ENCODE data around the gene CWC27. TPM values are rescaled to one million over a fixed set of nuclear protein-coding genes. Genes with fewer than 3 reads are reported as not detected.

The CWC27 gene
- total RNA-seq, 1 experiment from 2014 or later: 12.6 TPM

- no peak overlapping the region for H3K27ac ChIP-seq (ENCODE audit: low read length)
- H3K36me3 ChIP-seq (ENCODE audit: low read depth, low read length): no peaks in the 10 kb centered on the region
- H3K79me2 ChIP-seq (ENCODE audit: low read length): no peaks in the 10 kb centered on the region
- no peaks in the 10 kb centered on the region for H3K27me3 ChIP-seq (ENCODE audit: low read length)
- H4K20me1 ChIP-seq (ENCODE audit: low read length): no peaks in the 10 kb centered on the region
- DNase-seq (no peak), ATAC-seq (no peak)
- H3K4me3 ChIP-seq (ENCODE audit: low read length): no peak overlapping the region
- H3K4me1 ChIP-seq (ENCODE audit: insufficient read depth, low read length): peaks cover 9% of the 10 kb centered on the region
- intact Hi-C loops (cut with micrococcal nuclease): loop anchor here (10.0 kb wide), 1 partner anchor 49 kb away; no protein-coding TSS in a partner anchor
- H3F3A ChIP-seq (ENCODE audit: low read length, unreplicated experiment): no peaks in the 10 kb centered on the region
- H3K9me2 ChIP-seq (replicated peaks; ENCODE audit: low read length): no peaks in the 10 kb centered on the region
- no TSS peak for BruUV-seq (replicated peaks)
- H3K9me3 ChIP-seq (ENCODE audit: low read length): no peaks in the 10 kb centered on the region
- H2AFZ ChIP-seq (ENCODE audit: low read length): no peak overlapping the region
- ChIA-PET CTCF (no interaction called here), POLR2A (ENCODE audit: unreplicated experiment) (no interaction called here)
- H3K4me2 ChIP-seq (ENCODE audit: low read length): no peak overlapping the region
- H3K9ac ChIP-seq (ENCODE audit: low read length): no peak overlapping the region
- TF ChIP-seq CTCF (conservative IDR thresholded peaks at IDR 0.05; ENCODE audit: low read depth, low read length) (no peak), EZH2 (IDR thresholded peaks at IDR 0.05; ENCODE audit: low read length, unreplicated experiment) (no peak), EZH2phosphoT487 (IDR thresholded peaks at IDR 0.05; ENCODE audit: borderline replicate concordance, low read length) (no peak)
These were observed 104.7 kb downstream of the CWC27 start for GRCh38 chr5:64873441-64873840.

DNA sequence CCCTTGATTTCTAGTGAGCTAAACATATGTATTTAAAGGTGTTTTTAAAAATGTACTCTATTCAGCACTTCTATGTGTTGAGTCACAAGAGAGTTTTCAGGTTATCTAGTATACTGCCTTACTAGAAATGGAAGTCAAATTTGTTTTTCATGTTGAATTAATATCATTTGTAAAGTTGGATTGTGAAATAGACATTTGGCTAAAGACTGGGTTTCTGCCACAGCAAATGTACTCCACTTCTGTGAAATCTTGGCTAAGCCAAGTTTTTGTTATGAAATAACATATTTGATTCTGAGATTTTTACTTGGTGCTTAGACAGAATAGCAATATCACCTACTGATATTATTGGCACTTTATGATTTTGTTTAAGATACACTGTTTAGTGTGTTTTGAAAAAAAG is 106.0 kb downstream of the CWC27 start:
- H3K9ac ChIP-seq (ENCODE audit: low read length): no peak overlapping the region
- POLR2A ChIA-PET (ENCODE audit: unreplicated experiment): no interaction called here
- H2AFZ ChIP-seq (ENCODE audit: low read length): no peak overlapping the region
- H3K36me3 ChIP-seq (ENCODE audit: low read depth, low read length): no peaks in the 10 kb centered on the region
- no peak overlapping the region for H3K4me3 ChIP-seq (ENCODE audit: low read length)
- H3K4me1 ChIP-seq (ENCODE audit: insufficient read depth, low read length): peaks cover 2% of the 10 kb centered on the region
- no peaks in the 10 kb centered on the region for H3K9me2 ChIP-seq (replicated peaks; ENCODE audit: low read length)
- H3K4me2 ChIP-seq (ENCODE audit: low read length): no peak overlapping the region
- intact Hi-C loops (cut with micrococcal nuclease): loop anchor here (10.0 kb wide), 1 partner anchor 50 kb away; no protein-coding TSS in a partner anchor
- ATAC-seq (no peak), DNase-seq (no peak)
- CTCF ChIA-PET: no interaction called here
- no peaks in the 10 kb centered on the region for H3F3A ChIP-seq (ENCODE audit: low read length, unreplicated experiment)
- no peaks in the 10 kb centered on the region for H3K27me3 ChIP-seq (ENCODE audit: low read length)
- no TSS peak for BruUV-seq (replicated peaks)
- no peaks in the 10 kb centered on the region for H3K79me2 ChIP-seq (ENCODE audit: low read length)
- no peak overlapping the region for H3K27ac ChIP-seq (ENCODE audit: low read length)
- H4K20me1 ChIP-seq (ENCODE audit: low read length): no peaks in the 10 kb centered on the region
- no peak for TF ChIP-seq CTCF (conservative IDR thresholded peaks at IDR 0.05; ENCODE audit: low read depth, low read length)
- TF ChIP-seq EZH2phosphoT487 (IDR thresholded peaks at IDR 0.05; ENCODE audit: borderline replicate concordance, low read length): no peak
- no peak for TF ChIP-seq EZH2 (IDR thresholded peaks at IDR 0.05; ENCODE audit: low read length, unreplicated experiment)
- H3K9me3 ChIP-seq (ENCODE audit: low read length): no peaks in the 10 kb centered on the region

DNA sequence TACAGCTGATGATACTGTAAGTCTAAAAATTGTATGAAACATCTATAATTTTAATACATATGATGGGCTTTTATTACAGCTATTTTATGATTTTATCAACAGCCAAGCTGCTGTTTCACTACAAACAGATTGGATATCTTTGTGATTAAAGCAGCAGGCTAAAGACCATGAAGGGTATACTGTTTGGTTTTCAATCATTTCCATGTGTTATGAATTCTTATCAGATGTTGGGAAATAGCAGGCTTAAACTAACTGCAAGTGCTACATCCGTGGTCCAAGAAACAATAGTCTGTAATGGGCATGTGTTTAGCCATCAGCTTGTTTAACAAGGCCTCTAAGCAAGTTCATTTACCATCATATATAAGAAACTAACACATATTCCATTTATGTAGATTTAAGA is 107.5 kb downstream of the CWC27 start:
- Histone ChIP-seq H3K27me3 (ENCODE audit: low read length) (no peaks in the 10 kb centered on the region), H3K36me3 (ENCODE audit: low read depth, low read length) (no peaks in the 10 kb centered on the region), H2AFZ (ENCODE audit: low read length) (no peak overlapping the region), H3F3A (ENCODE audit: low read length, unreplicated experiment) (no peaks in the 10 kb centered on the region), H3K27ac (ENCODE audit: low read length) (no peak overlapping the region), H3K4me2 (ENCODE audit: low read length) (no peak overlapping the region), H4K20me1 (ENCODE audit: low read length) (no peaks in the 10 kb centered on the region), H3K9me3 (ENCODE audit: low read length) (no peaks in the 10 kb centered on the region), H3K9ac (ENCODE audit: low read length) (no peak overlapping the region), H3K79me2 (ENCODE audit: low read length) (no peaks in the 10 kb centered on the region), H3K4me1 (ENCODE audit: insufficient read depth, low read length) (no peaks in the 10 kb centered on the region; the same call in 1 of the 2 replicates), H3K9me2 (replicated peaks; ENCODE audit: low read length) (no peaks in the 10 kb centered on the region), H3K4me3 (ENCODE audit: low read length) (no peak overlapping the region)
- ChIA-PET POLR2A (ENCODE audit: unreplicated experiment) (no interaction called here), CTCF (no interaction called here)
- BruUV-seq (replicated peaks): no TSS peak
- intact Hi-C loops (cut with micrococcal nuclease): loop anchor here (10.0 kb wide), 1 partner anchor 51 kb away; no protein-coding TSS in a partner anchor
- ATAC-seq (no peak), DNase-seq (no peak)
- TF ChIP-seq EZH2phosphoT487 (IDR thresholded peaks at IDR 0.05; ENCODE audit: borderline replicate concordance, low read length): no peak
- no peak for TF ChIP-seq CTCF (conservative IDR thresholded peaks at IDR 0.05; ENCODE audit: low read depth, low read length)
- no peak for TF ChIP-seq EZH2 (IDR thresholded peaks at IDR 0.05; ENCODE audit: low read length, unreplicated experiment)

Measured in PC-3 (cell line).